ENCODE measurements around the gene PRKAR2A. TPM values are rescaled to one million over a fixed set of nuclear protein-coding genes. Genes with fewer than 3 reads are reported as not detected.
"Not testable (repeated sequence)": the region's sequence is repeated elsewhere in the genome, so short reads cannot be mapped to it uniquely, and the experiment has no call there.

Gene PRKAR2A
- total and polyA plus RNA-seq, 7 experiments from 2014 or later = 10.3 to 45.1 (median 33.3) TPM

GRCh38 chr3:48739955-48740823 lies 107.5 kb downstream of the PRKAR2A start:
- no peaks in the 10 kb centered on the region for H3K4me1 ChIP-seq (ENCODE audit: control insufficient read depth in 2 of 2, insufficient read depth in 2 of 2, low read length in 2 of 2)
- DNase-seq = peak; percentile 8 to 55 (median 35)
- no peak overlapping the region for H3K27ac ChIP-seq (ENCODE audit: low read depth, low read length)
- Mint-ChIP-seq H3K27me3 (no peaks in the 10 kb centered on the region), H3K27ac (peak overlapping the region in 2 of 9 donors; percentile 1 to 6), H3K9me3 (no peaks in the 10 kb centered on the region), H3K4me3 (no peak overlapping the region), H3K4me1 (peaks cover 0 to 9% (median 0%) of the 10 kb centered on the region in 7 donors), H3K36me3 (no peaks in the 10 kb centered on the region)
- H3K4me3 ChIP-seq (ENCODE audit: low read length) = no peak overlapping the region
- ChIA-PET CTCF (interaction anchor here (0.6 to 2.1 kb wide), 7 partner anchors 15 to 210 kb away, joined by 3 to 11 read pairs (median 3); partner anchors contain the start of genes IP6K2 and PFKFB4), POLR2A (interaction anchor here (1.4 kb wide), 1 partner anchor 158 kb away, joined by 6 read pairs; the partner anchor contains the start of gene SLC25A20)
- intact Hi-C loops (cut with micrococcal nuclease) = loop anchor here (1.0 to 5.0 kb wide), 4 partner anchors 23 to 212 kb away; partner anchors contain the start of genes IP6K2 (in 1 of the 2) and NCKIPSD (in 1 of the 2)
- no peaks in the 10 kb centered on the region for H3K9me3 ChIP-seq (ENCODE audit: control insufficient read depth in 2 of 3, low read length in 3 of 3)
- H3K36me3 ChIP-seq (ENCODE audit: control insufficient read depth in 2 of 3, insufficient read depth in 3 of 3, low read length in 3 of 3) = no peaks in the 10 kb centered on the region
- ATAC-seq = peak; percentile 90
- H3K27me3 ChIP-seq (ENCODE audit: control insufficient read depth in 2 of 2, insufficient read depth in 2 of 2, low read length in 2 of 2) = no peaks in the 10 kb centered on the region

- Histone ChIP-seq H3K27ac (ENCODE audit: low read depth, low read length) (no peak overlapping the region), H3K4me3 (ENCODE audit: low read length) (no peak overlapping the region), H3K36me3 (ENCODE audit: control insufficient read depth in 2 of 3, insufficient read depth in 3 of 3, low read length in 3 of 3) (no peaks in the 10 kb centered on the region), H3K4me1 (ENCODE audit: control insufficient read depth in 2 of 2, insufficient read depth in 2 of 2, low read length in 2 of 2) (no peaks in the 10 kb centered on the region), H3K9me3 (ENCODE audit: control insufficient read depth in 2 of 3, low read length in 3 of 3) (no peaks in the 10 kb centered on the region), H3K27me3 (ENCODE audit: control insufficient read depth in 2 of 2, insufficient read depth in 2 of 2, low read length in 2 of 2) (no peaks in the 10 kb centered on the region)
- CTCF ChIA-PET = interaction anchor here (0.8 to 2.1 kb wide), 5 partner anchors 15 to 211 kb away, joined by 3 to 11 read pairs (median 3); partner anchors contain the start of gene IP6K2
- Mint-ChIP-seq H3K9me3 (no peaks in the 10 kb centered on the region), H3K27ac (no peak overlapping the region), H3K36me3 (no peaks in the 10 kb centered on the region), H3K27me3 (no peaks in the 10 kb centered on the region), H3K4me3 (no peak overlapping the region), H3K4me1 (peaks cover 0 to 9% (median 0%) of the 10 kb centered on the region in 7 donors)
- POLR2A ChIA-PET = interaction anchor here (1.4 kb wide), 1 partner anchor 159 kb away, joined by 6 read pairs; the partner anchor contains the start of gene SLC25A20
- DNase-seq (no peak), ATAC-seq (peak; percentile 22)
- intact Hi-C loops (cut with micrococcal nuclease) = loop anchor here in 1 of 2 donors (5.0 kb wide), 2 partner anchors 193 to 213 kb away; no protein-coding TSS in a partner anchor
These were observed 108.1 kb downstream of the PRKAR2A start for GRCh38 chr3:48739617-48739954.

GRCh38 chr3:48738926-48739616 lies 108.6 kb downstream of the PRKAR2A start:
- Mint-ChIP-seq H3K27ac (no peak overlapping the region), H3K9me3 (no peaks in the 10 kb centered on the region), H3K36me3 (no peaks in the 10 kb centered on the region), H3K4me1 (peaks cover 0 to 9% (median 0%) of the 10 kb centered on the region in 7 donors), H3K4me3 (no peak overlapping the region), H3K27me3 (no peaks in the 10 kb centered on the region)
- DNase-seq = no peak
- Histone ChIP-seq H3K4me3 (ENCODE audit: low read length) (no peak overlapping the region), H3K27ac (ENCODE audit: low read depth, low read length) (no peak overlapping the region), H3K9me3 (ENCODE audit: control insufficient read depth in 2 of 3, low read length in 3 of 3) (no peaks in the 10 kb centered on the region), H3K27me3 (ENCODE audit: control insufficient read depth in 2 of 2, insufficient read depth in 2 of 2, low read length in 2 of 2) (no peaks in the 10 kb centered on the region), H3K4me1 (ENCODE audit: control insufficient read depth in 2 of 2, insufficient read depth in 2 of 2, low read length in 2 of 2) (no peaks in the 10 kb centered on the region), H3K36me3 (ENCODE audit: control insufficient read depth in 2 of 3, insufficient read depth in 3 of 3, low read length in 3 of 3) (no peaks in the 10 kb centered on the region)
- ATAC-seq = no peak
- ChIA-PET POLR2A (interaction anchor here (0.5 to 1.4 kb wide), 2 partner anchors 159 to 209 kb away, joined by 5 to 6 read pairs; partner anchors contain the start of gene SLC25A20), CTCF (interaction anchor here (1.1 to 4.7 kb wide), 5 partner anchors 23 to 214 kb away, joined by 3 to 21 read pairs (median 6); partner anchors contain the start of gene IP6K2)
- intact Hi-C loops (cut with micrococcal nuclease) = loop anchor here in 1 of 2 donors (5.0 kb wide), 2 partner anchors 193 to 213 kb away; no protein-coding TSS in a partner anchor

GRCh38 chr3:48738144-48738536 lies 109.5 kb downstream of the PRKAR2A start:
- Histone ChIP-seq H3K27ac (ENCODE audit: low read depth, low read length) (no peak overlapping the region), H3K9me3 (ENCODE audit: control insufficient read depth in 2 of 3, low read length in 3 of 3) (no peaks in the 10 kb centered on the region), H3K4me1 (ENCODE audit: control insufficient read depth in 2 of 2, insufficient read depth in 2 of 2, low read length in 2 of 2) (no peaks in the 10 kb centered on the region), H3K27me3 (ENCODE audit: control insufficient read depth in 2 of 2, insufficient read depth in 2 of 2, low read length in 2 of 2) (no peaks in the 10 kb centered on the region), H3K4me3 (ENCODE audit: low read length) (no peak overlapping the region), H3K36me3 (ENCODE audit: control insufficient read depth in 2 of 3, insufficient read depth in 3 of 3, low read length in 3 of 3) (no peaks in the 10 kb centered on the region)
- H3K27me3 Mint-ChIP-seq = no peaks in the 10 kb centered on the region
- CTCF ChIA-PET = interaction anchor here (0.6 to 4.7 kb wide), 3 partner anchors 215 to 1306 kb away, joined by 3 to 21 read pairs (median 4); no protein-coding TSS in a partner anchor
- H3K27ac Mint-ChIP-seq = peak overlapping the region in 1 of 9 donors; percentile 43
- H3K4me1 Mint-ChIP-seq = peaks cover 0 to 9% (median 0%) of the 10 kb centered on the region in 7 donors
- no peak overlapping the region for H3K4me3 Mint-ChIP-seq
- H3K36me3 Mint-ChIP-seq = no peaks in the 10 kb centered on the region
- POLR2A ChIA-PET = interaction anchor here (0.6 kb wide), 1 partner anchor 42 kb away, joined by 8 read pairs; no protein-coding TSS in a partner anchor
- intact Hi-C loops (cut with micrococcal nuclease) = loop anchor here in 1 of 2 donors (5.0 kb wide), 2 partner anchors 194 to 214 kb away; no protein-coding TSS in a partner anchor
- ATAC-seq = no peak
- DNase-seq = no peak
- H3K9me3 Mint-ChIP-seq = no peaks in the 10 kb centered on the region

- H3K9me3 Mint-ChIP-seq; H3K4me1 Mint-ChIP-seq; ATAC-seq; H3K4me3 Mint-ChIP-seq; DNase-seq; H3K9me3 ChIP-seq (ENCODE audit: control insufficient read depth in 2 of 3, low read length in 3 of 3); H3K27ac Mint-ChIP-seq; H3K27me3 Mint-ChIP-seq; H3K27me3 ChIP-seq (ENCODE audit: control insufficient read depth in 2 of 2, insufficient read depth in 2 of 2, low read length in 2 of 2); H3K4me1 ChIP-seq (ENCODE audit: control insufficient read depth in 2 of 2, insufficient read depth in 2 of 2, low read length in 2 of 2); H3K36me3 ChIP-seq (ENCODE audit: control insufficient read depth in 2 of 3, insufficient read depth in 3 of 3, low read length in 3 of 3); H3K27ac ChIP-seq (ENCODE audit: low read depth, low read length); POLR2A ChIA-PET; H3K4me3 ChIP-seq (ENCODE audit: low read length); H3K36me3 Mint-ChIP-seq: not testable (repeated sequence)
- intact Hi-C loops (cut with micrococcal nuclease) = loop anchor here in 1 of 2 donors (5.0 kb wide), 2 partner anchors 197 to 217 kb away; no protein-coding TSS in a partner anchor
- CTCF ChIA-PET = interaction anchor here (0.9 to 4.7 kb wide), 6 partner anchors 18 to 230 kb away, joined by 3 to 21 read pairs (median 4); partner anchors contain the start of gene IP6K2
These were observed 112.5 kb downstream of the PRKAR2A start for GRCh38 chr3:48735075-48735767.

- H3K27ac Mint-ChIP-seq; DNase-seq; intact Hi-C loops (cut with micrococcal nuclease); H3K27ac ChIP-seq (ENCODE audit: low read depth, low read length); H3K27me3 ChIP-seq (ENCODE audit: control insufficient read depth in 2 of 2, insufficient read depth in 2 of 2, low read length in 2 of 2); H3K4me1 ChIP-seq (ENCODE audit: control insufficient read depth in 2 of 2, insufficient read depth in 2 of 2, low read length in 2 of 2); H3K9me3 ChIP-seq (ENCODE audit: control insufficient read depth in 2 of 3, low read length in 3 of 3); CTCF ChIA-PET; POLR2A ChIA-PET; H3K9me3 Mint-ChIP-seq; H3K4me3 ChIP-seq (ENCODE audit: low read length); H3K4me1 Mint-ChIP-seq; ATAC-seq; H3K4me3 Mint-ChIP-seq; H3K27me3 Mint-ChIP-seq; H3K36me3 ChIP-seq (ENCODE audit: control insufficient read depth in 2 of 3, insufficient read depth in 3 of 3, low read length in 3 of 3); H3K36me3 Mint-ChIP-seq: not testable (repeated sequence)
These were observed 113.1 kb downstream of the PRKAR2A start for GRCh38 chr3:48734541-48734940.
